HL-60/S4 (cell line): ENCODE data around the gene ASS1.

Experiments used
- in situ Hi-C: fragments of 300-500 bp; cut with MboI; formaldehyde crosslinking; loops from 2 replicates; pipeline ENCODE4 v1.14.3; 2022; ENCODE audit warnings: low sequenced_read_pairs

The ASS1 gene

GRCh38 chr9:130470950-130471349, 26.2 kb downstream of the ASS1 start:
- in situ Hi-C loops = no loop called here

DNA sequence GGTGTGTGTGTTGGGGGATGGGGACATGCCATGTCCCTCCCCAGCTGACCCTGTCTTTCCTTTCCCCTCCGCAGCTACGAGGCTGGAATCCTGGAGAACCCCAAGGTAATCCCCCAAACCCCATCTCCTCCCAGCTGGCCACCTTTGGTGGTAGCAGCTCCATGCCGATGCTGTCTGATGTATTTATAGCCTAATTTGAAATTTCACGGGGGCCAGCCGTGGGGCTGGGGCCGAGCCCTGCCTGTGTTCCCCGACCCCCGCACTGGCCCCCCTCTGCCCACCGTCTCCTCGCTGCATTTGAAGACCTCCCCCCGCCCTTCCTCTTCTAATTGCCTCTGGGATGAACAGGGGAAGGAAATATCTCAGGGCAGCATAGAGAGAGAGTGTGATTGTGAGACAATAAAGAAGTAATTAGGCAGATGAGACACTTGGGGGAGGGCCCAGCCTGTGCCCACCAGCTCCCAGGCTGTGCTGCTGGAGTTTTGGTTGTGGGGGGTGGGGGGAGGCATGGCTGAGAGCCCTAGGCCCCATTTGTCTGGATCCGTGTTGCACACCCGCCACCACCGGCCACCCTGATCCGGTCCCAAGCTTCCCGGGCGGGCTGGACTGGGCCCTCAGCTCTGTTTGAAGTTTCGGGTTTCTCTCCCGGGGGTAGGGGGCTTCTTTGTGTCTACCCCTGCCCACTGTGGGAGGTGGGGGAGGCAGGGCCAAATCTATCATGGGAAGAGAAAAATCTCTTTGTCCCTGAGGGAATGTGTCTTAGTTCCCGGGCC, 26.8 kb downstream of the ASS1 start:
- in situ Hi-C loops = no loop called here

- in situ Hi-C loops = no loop called here
These were observed 27.5 kb downstream of the ASS1 start for GRCh38 chr9:130472184-130472705.

GRCh38 chr9:130473009-130473408, 28.2 kb downstream of the ASS1 start:
- in situ Hi-C loops = no loop called here

GRCh38 chr9:130473566-130473965, 28.8 kb downstream of the ASS1 start:
- in situ Hi-C loops = no loop called here

DNA sequence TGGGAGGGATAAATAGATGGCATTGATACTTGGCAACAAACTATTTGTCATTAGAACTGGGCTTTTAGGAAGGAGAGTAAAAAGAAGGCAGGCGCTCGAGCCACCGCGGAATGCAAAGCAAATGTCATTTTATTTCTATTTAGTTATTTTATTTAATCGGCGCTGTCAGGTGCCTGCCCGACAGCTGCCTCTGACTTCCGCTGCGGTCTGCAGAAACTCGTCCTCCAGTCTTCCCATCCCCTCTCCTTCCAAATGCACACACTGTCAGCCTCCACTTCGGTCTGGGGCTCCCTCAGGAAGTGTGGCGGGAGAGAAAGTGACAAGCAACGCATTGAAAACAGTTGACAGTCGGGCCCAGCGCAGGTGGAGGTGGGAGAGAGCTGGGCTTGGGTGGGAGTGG, 29.3 kb downstream of the ASS1 start:
- in situ Hi-C loops = no loop called here

DNA sequence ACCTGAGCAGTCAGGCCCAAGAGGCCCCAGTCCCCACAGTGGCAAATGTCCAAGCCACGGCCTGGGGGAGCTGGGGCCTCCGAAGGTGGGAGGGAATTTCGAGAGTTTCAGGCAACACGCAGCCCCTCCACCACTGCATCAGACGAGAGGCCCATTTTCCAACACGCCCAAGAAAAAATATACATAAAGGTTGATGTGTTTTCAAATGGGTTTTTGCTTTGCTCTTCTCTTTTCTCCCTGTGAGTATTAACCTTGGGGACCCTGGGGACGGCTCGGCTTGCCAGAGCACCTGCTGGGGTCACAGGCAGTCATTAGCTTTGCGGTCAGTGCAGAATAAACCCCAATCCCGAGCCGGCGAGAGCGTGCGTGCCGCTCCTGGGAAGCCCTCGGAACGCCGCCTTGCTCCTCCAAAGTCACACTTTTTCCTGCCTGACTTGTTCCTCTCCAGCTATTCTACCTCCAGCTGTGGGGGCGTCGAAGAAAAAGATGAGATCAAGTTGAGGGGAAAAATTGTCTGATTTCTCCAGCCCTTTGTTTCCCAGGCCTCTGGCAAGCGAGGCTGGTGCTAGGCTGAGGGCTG, 31.5 kb downstream of the ASS1 start:
- in situ Hi-C loops = no loop called here

- in situ Hi-C loops = no loop called here
These were observed 32.8 kb downstream of the ASS1 start for GRCh38 chr9:130477564-130477963.

GRCh38 chr9:130478152-130478551, 33.4 kb downstream of the ASS1 start:
- in situ Hi-C loops = no loop called here

GRCh38 chr9:130478736-130479575, 34.2 kb downstream of the ASS1 start:
- in situ Hi-C loops = no loop called here

GRCh38 chr9:130479587-130479986, 34.8 kb downstream of the ASS1 start:
- in situ Hi-C loops = no loop called here

DNA sequence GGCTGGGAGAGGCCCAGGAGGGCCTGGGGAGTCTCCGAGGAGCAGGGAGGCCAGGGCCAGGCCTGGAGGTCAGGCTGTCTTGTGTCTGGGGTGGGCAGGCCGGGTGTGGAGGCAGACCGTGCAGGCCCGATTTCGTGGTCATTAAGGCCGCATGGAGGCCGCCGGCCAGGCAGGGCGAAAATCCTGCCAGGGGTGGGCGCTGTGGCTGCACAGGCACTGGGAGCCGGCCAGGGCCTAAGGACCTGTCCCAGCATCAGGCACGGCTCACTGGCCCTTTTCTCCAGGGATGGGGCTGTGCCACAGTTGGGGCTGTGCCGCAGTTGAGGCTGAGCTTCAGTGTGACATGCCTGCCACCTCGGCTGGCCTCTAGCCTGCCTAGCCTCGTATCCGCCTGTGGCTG, 35.9 kb downstream of the ASS1 start:
- in situ Hi-C loops = no loop called here

- in situ Hi-C loops = no loop called here
These were observed 37.7 kb downstream of the ASS1 start for GRCh38 chr9:130482463-130482862.

DNA sequence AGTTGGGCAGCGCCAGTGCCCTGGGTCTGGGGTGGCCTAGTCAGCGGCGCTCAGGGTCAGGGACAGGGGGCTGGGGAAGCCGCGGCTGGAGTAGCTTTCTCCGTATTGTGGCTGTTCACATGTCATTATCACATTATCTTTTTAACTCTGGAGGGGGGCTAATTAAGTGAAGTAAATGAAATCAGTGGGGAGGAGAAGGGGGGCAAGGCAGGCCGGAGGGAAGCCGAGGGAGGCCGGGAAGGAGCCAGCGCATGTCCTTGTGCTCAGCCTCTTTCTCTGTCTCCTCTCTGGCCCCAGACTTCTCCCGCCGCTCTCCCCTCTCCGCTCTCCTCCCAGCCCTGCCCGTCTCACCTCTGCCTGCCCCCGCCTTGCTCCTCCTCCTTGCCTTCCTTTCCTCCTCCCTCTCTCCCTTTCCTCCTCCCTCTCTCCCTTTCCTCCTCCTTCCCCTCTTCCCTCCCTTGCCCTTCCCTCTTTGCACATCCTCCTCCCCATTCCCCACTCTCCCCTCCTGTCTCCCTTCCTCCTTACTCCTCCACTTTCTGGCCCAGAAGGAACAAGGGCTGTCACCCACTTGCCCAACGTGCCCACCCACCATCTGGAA, 38.7 kb downstream of the ASS1 start:
- in situ Hi-C loops = no loop called here

DNA sequence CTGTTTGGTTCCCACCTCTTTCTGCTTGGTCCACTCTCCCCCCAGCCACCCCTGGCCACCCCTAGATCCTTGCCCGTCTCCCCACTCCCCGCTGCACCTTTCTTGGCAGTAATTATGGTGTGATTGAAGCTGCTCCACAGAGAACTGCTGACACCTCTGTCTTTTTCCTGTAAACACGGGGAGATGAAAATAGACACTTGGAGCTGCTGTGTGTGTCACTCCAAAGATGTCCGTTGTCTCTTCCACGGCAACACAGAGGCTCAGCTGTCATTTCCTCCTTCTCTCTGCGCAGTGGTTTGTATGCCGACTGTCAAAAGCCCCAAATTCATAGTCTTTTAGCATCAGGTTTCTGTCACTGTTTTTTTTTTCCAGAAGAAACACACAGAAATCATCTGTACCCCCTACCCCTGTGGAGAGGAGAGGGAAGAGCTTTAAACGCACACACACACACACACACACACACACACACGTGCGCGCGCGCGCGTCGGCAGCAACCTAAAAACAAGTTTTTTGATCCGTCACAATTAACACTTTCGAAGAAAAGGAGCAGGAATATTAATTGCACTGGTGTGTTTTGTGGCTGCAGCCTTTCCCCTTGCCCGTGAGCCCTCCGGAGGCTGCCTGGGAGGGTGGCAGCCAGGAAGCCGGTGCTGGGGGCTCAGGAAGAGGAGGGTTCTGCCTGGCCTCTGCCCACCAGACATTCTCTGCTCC, 39.8 kb downstream of the ASS1 start:
- in situ Hi-C loops = no loop called here

- in situ Hi-C loops = no loop called here
These were observed 41.3 kb downstream of the ASS1 start for GRCh38 chr9:130486103-130486502.

DNA sequence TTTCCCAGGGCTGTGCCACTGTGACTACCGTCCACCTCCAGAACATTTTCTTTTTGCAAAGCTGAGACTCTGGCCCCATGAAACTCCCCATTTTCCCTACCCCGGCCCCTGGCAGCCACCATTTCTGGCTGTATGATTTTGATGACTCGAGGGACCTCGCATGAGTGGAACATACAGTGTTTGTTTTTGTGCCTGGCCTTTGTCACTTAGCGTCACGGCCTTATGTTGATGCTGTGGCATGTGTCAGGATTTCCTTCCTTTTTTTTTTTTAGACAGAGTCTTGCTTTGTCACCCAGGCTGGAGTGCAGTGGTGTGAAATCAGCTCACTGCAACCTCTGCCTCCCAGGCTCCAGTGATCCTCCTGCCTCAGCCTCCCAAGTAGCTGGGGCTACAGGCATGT, 42.7 kb downstream of the ASS1 start:
- in situ Hi-C loops = no loop called here

GRCh38 chr9:130488621-130489330, 44.0 kb downstream of the ASS1 start:
- in situ Hi-C loops = no loop called here

- in situ Hi-C loops = no loop called here
These were observed 46.2 kb downstream of the ASS1 start for GRCh38 chr9:130490981-130491380.
